ENCODE results near the gene MED1. TPM values are rescaled to one million over a fixed set of nuclear protein-coding genes. Genes with fewer than 3 reads are reported as not detected.

Gene MED1
- total and polyA plus RNA-seq, 9 of the 15 experiments (the other 6 are each of a cell fraction or from before 2014, with no cell fraction given), result 14.0 to 59.8 (median 46.7) TPM

GRCh38 chr17:39461113-39461925 lies 10.3 kb upstream of the MED1 start, which contains the start of gene CDK12 (continued):
- TF ChIP-seq DEAF1 (CRISPR knock-in tag; IDR thresholded peaks at IDR 0.05) (no peak), PATZ1 (CRISPR knock-in tag; IDR thresholded peaks at IDR 0.05; ENCODE audit: borderline replicate concordance) (no peak), VEZF1 (CRISPR knock-in tag; IDR thresholded peaks at IDR 0.05) (peak; percentile 87), HDAC3 (IDR thresholded peaks at IDR 0.05; ENCODE audit: borderline replicate concordance, partially characterized antibody) (peak; percentile 98), CEBPG (CRISPR knock-in tag; IDR thresholded peaks at IDR 0.05) (no peak), CEBPG (tag; conservative IDR thresholded peaks at IDR 0.05 in 1 of 2, IDR thresholded peaks at IDR 0.05 in 1 of 2) (peak; percentile 16 to 40; a peak in 1 of 4 replicates), PRDM10 (IDR thresholded peaks at IDR 0.05; ENCODE audit: partially characterized antibody) (peak; percentile 20), ATF6 (CRISPR knock-in tag; IDR thresholded peaks at IDR 0.05) (no peak), ZNF57 (CRISPR knock-in tag; IDR thresholded peaks at IDR 0.05) (0 out of 2 replicates have a peak, but pooled peaks have one; percentile 12), ZNF395 (CRISPR knock-in tag; IDR thresholded peaks at IDR 0.05) (no peak), TAF9B (IDR thresholded peaks at IDR 0.05; ENCODE audit: partially characterized antibody) (peak; percentile 97)

Data from K562 (cell line).